Measurements from ENCODE around the gene CREB5. TPM values are rescaled to one million over a fixed set of nuclear protein-coding genes. Genes with fewer than 3 reads are reported as not detected.

The CREB5 gene
- total RNA-seq, 1 donor from 2014 or later: 4.6 TPM

DNA sequence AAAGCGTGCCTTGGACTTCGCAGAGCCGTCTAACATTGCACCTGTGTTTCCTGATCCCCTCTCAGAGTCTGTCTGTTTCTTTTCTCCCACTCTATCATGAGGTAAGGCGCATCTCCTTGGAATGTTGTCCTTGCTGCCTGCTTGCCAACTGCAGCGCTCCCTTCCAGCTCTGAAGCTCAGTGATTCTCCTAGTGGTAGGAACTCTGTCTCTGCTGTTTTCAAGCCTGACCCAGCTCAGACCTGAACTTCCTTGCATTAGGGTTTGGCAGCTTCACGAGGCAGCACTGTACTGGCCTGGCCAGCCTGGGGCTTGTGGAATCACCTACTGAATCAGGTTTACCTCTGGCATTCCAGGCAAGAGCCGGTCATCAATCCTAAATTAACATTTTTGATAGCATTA lies 123.9 kb downstream of the CREB5 start:
- peaks cover 53% of the 10 kb centered on the region for H3K27me3 Mint-ChIP-seq
- peaks cover 1% of the 10 kb centered on the region for H3K36me3 Mint-ChIP-seq (ENCODE audit: insufficient read depth)
- H3K4me1 Mint-ChIP-seq (ENCODE audit: low read depth): peaks cover 1% of the 10 kb centered on the region
- peaks cover 3% of the 10 kb centered on the region for H3K9me3 Mint-ChIP-seq (ENCODE audit: low read depth)
- no peak overlapping the region for H3K4me3 Mint-ChIP-seq (ENCODE audit: low read depth)
- TF ChIP-seq, protein P1, sequence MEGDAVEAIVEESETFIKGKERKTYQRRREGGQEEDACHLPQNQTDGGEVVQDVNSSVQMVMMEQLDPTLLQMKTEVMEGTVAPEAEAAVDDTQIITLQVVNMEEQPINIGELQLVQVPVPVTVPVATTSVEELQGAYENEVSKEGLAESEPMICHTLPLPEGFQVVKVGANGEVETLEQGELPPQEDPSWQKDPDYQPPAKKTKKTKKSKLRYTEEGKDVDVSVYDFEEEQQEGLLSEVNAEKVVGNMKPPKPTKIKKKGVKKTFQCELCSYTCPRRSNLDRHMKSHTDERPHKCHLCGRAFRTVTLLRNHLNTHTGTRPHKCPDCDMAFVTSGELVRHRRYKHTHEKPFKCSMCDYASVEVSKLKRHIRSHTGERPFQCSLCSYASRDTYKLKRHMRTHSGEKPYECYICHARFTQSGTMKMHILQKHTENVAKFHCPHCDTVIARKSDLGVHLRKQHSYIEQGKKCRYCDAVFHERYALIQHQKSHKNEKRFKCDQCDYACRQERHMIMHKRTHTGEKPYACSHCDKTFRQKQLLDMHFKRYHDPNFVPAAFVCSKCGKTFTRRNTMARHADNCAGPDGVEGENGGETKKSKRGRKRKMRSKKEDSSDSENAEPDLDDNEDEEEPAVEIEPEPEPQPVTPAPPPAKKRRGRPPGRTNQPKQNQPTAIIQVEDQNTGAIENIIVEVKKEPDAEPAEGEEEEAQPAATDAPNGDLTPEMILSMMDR (IDR thresholded peaks at IDR 0.05; ENCODE audit: unreplicated experiment): peak; percentile 52
- H3K27ac Mint-ChIP-seq: no peak overlapping the region
- no peak for DNase-seq (ENCODE audit: low spot score, unreplicated experiment)

DNA sequence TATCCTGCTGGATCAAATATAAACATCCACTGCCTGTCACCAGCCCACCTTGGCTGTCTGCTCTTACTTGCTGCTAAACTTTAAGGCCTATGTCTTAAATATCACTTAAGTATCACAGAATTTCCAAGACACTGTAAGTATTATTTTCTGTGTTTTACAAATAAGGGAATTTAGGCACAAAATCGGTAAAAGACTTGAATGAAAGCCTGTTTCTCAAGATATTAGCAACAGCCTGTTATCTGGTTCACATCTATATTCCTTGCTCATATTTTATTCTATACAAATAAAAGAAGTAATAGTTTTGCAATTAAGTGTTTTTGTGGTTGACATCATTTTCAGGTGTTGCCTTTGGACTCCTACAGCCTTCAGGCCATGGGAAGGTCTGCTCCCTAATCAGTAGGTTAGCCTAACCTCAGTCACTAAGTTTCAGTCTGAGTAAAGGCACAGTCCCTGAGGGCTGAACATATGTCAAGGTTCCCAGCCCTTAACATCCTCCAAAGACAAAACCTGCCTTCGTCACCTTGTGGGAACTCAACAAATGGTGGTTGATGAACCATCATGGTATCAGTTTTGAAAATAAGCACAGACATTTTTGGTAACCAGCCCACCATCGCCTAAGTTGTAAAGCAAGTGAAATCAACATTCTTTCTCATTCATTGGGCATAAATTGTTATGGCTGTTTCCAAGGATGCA lies 127.1 kb downstream of the CREB5 start:
- H3K27me3 Mint-ChIP-seq: peaks cover 37% of the 10 kb centered on the region
- H3K36me3 Mint-ChIP-seq (ENCODE audit: insufficient read depth): no peaks in the 10 kb centered on the region
- no peak overlapping the region for H3K27ac Mint-ChIP-seq
- H3K4me1 Mint-ChIP-seq (ENCODE audit: low read depth): peaks cover 16% of the 10 kb centered on the region
- no peak overlapping the region for H3K4me3 Mint-ChIP-seq (ENCODE audit: low read depth)
- TF ChIP-seq, protein P1 (IDR thresholded peaks at IDR 0.05; ENCODE audit: unreplicated experiment): no peak
- no peaks in the 10 kb centered on the region for H3K9me3 Mint-ChIP-seq (ENCODE audit: low read depth)
- no peak for DNase-seq (ENCODE audit: low spot score, unreplicated experiment)

DNA sequence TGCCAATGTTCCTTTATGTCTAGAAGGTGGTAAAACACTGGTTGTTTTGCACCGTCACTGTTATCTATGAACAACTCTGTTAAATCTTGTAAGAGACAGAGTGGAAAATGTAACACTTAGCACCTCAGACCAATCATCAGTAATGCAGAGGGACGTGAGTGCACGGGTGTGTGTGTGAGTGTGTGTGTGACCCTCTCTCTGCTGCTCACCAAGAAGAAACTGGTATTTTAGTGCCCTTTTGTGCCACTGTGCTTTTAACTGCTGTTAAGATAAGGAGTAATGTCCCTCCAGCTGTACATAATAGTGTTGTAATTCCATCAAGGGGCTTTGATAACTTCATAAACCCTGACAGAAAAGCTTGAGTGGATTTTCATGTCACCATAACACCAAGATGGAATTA lies 130.1 kb downstream of the CREB5 start:
- H3K36me3 Mint-ChIP-seq (ENCODE audit: insufficient read depth): no peaks in the 10 kb centered on the region
- peaks cover 12% of the 10 kb centered on the region for H3K27me3 Mint-ChIP-seq
- no peak overlapping the region for H3K4me3 Mint-ChIP-seq (ENCODE audit: low read depth)
- TF ChIP-seq, protein P1 (IDR thresholded peaks at IDR 0.05; ENCODE audit: unreplicated experiment): no peak
- no peak for DNase-seq (ENCODE audit: low spot score, unreplicated experiment)
- H3K4me1 Mint-ChIP-seq (ENCODE audit: low read depth): peaks cover 25% of the 10 kb centered on the region
- peaks cover 14% of the 10 kb centered on the region for H3K9me3 Mint-ChIP-seq (ENCODE audit: low read depth)
- H3K27ac Mint-ChIP-seq: no peak overlapping the region

DNA sequence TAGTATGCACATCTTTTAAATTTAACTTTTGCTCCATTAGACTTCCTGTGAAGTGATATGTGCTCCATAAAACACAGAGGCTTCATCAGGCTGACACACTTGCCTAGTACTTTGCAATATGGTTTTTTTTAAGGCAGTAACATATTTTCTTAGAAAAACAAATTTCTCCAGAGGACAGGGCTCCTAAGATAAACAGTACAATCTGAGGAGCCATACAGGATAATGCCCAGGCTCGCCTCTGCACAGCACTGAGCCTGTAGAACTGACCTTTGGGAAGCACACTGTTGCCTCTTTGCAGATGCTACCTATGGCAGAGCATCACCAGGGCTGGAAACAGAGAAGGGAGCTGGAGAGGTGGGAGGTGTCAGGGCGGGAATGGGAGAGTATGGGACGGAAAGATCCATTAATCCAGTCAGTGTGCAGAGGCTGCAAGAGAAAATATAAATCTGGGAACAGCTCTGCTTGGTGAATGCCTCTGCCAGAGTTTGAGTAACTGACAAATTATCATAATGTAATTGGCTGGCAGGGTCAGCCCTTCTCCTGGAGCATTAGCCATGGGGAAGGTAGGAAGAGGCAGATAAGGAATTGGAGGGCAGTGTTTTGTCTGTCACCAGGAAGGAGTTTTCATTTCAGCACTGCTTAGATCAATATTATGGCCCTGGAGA lies 132.3 kb downstream of the CREB5 start:
- peaks cover 25% of the 10 kb centered on the region for H3K4me1 Mint-ChIP-seq (ENCODE audit: low read depth)
- H3K27ac Mint-ChIP-seq: no peak overlapping the region
- no peaks in the 10 kb centered on the region for H3K36me3 Mint-ChIP-seq (ENCODE audit: insufficient read depth)
- peaks cover 21% of the 10 kb centered on the region for H3K9me3 Mint-ChIP-seq (ENCODE audit: low read depth)
- TF ChIP-seq, protein P1 (IDR thresholded peaks at IDR 0.05; ENCODE audit: unreplicated experiment): no peak
- peaks cover 3% of the 10 kb centered on the region for H3K27me3 Mint-ChIP-seq
- DNase-seq (ENCODE audit: low spot score, unreplicated experiment): no peak
- no peak overlapping the region for H3K4me3 Mint-ChIP-seq (ENCODE audit: low read depth)

DNA sequence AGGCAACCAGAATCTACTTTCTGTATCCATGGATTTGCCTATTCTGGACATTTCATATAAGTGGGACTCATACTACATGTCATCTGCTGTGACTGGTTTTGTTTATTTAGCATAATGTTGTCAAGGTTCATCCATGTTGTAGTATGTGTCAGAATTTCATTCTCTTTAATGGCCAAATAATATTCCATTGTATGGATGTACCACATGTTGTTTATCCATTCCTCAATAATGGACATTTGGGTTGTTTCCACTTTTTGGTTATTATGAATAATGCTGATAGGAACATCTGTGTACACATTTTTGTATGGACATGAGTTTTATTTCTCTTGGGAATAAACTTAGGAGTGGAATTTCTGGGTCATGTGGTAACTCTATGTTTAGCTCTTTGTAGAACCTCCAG lies 133.7 kb downstream of the CREB5 start:
- H3K4me1 Mint-ChIP-seq (ENCODE audit: low read depth): peaks cover 27% of the 10 kb centered on the region

More for the DNA sequence above, 133.7 kb downstream of the CREB5 start:
- DNase-seq (ENCODE audit: low spot score, unreplicated experiment): no peak
- H3K27ac Mint-ChIP-seq: no peak overlapping the region
- TF ChIP-seq, protein P1 (IDR thresholded peaks at IDR 0.05; ENCODE audit: unreplicated experiment): no peak
- H3K36me3 Mint-ChIP-seq (ENCODE audit: insufficient read depth): no peaks in the 10 kb centered on the region
- peaks cover 21% of the 10 kb centered on the region for H3K9me3 Mint-ChIP-seq (ENCODE audit: low read depth)
- H3K4me3 Mint-ChIP-seq (ENCODE audit: low read depth): no peak overlapping the region
- peaks cover 3% of the 10 kb centered on the region for H3K27me3 Mint-ChIP-seq

Measured in progenitor cell of endocrine pancreas (in vitro differentiated cells).